ENCODE measurements around the gene PLXNB2. TPM values are rescaled to one million over a fixed set of nuclear protein-coding genes. Genes with fewer than 3 reads are reported as not detected.

The PLXNB2 gene
- total RNA-seq, 1 donor from 2014 or later: 148 TPM

DNA sequence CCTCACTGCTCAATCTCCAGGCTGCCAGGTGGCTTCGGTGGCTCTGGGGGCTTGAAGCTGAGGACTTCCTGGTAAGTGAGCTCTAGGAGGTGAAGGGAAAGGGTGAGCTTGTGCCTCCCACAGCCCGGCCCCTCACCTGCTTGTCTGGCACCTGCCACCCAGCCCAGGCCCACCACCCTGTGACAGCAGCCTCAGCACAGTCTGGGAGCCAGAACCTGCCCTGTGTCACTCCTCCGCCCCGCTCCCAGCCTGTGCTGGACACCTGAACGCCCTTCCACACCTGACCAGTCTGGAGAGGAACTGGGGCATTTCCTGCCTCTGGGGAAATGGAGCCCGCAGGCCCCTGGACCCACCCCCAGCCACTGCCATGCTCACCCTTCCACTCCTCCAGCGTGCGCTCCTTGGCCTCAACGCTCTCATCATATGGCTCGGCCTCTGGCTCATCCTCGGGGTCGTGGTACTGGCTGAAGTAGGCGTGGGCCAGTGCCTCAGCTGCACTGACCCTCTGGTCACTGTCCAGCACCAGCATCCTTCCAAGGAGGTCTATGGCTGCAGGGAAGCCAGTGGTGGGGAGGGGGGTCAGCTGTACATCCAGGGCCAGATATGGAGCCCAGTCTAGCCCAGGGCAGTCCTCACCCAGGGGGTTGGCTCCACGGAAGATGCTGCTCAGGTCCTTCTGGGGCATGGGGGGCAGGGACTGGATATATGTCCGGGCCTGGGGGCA, 42.3 kb downstream of the PLXNB2 start:
- ATAC-seq: no peak

DNA sequence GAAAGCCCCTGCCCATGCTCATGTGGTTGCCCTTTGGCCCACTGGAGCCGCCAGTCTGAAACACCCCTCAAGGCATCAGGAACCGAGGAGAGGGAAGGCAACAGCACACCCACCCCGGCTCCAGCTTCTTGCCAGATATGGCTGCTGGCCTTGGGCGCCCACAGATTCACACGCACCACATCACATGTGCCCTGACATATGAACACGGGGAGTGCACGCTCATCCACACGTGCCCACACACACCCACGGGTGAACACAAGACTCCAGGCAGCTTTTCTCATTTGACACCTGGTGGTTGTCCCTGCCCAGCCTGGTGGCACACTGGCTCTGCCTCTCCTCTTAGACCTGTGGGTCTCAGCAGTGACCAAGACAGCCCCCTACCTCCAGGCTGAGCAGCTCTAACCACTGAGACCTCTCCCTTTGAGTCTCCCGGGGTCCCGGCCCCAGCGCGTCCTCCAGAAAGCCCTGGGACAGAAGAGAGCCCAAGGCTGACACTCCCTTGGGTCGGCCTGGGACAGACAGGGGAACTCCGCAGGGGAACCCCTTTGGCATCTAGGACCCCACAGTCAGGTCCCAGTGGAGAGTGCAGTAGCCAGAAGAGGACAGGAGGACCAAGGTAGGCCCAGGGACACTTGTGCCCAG, 43.2 kb downstream of the PLXNB2 start:
- ATAC-seq: no peak

DNA sequence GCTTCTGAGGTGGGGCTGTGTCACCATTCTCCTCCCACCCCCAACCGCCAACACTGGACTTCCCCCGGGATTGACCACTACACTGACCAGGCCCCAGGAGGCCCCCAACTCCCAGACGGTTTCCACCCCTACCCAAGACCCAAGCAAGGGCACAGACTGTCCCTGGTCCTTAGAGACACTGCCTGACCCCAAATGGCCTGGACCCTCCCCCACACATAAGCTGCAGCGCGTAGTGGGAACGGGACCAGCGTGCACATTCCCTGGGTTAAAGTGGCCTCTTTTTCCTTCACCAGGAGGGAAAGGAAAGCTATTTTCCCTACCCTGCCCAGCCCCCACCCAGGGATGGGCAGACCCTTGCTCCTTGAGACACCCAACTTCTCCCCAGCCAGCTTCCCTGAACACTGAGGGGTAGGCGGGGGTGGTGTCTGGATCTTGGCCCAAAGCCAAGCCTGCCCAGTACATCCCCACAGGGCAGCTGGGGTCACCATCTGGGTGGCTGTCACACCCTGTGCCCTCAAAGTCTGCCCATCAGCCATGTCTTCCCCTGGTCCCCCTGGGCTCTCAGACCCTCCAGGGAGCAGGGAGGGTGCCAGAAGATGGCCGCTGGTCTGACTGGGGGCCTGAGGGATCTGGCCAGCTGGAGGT, 44.4 kb downstream of the PLXNB2 start:
- ATAC-seq: no peak

DNA sequence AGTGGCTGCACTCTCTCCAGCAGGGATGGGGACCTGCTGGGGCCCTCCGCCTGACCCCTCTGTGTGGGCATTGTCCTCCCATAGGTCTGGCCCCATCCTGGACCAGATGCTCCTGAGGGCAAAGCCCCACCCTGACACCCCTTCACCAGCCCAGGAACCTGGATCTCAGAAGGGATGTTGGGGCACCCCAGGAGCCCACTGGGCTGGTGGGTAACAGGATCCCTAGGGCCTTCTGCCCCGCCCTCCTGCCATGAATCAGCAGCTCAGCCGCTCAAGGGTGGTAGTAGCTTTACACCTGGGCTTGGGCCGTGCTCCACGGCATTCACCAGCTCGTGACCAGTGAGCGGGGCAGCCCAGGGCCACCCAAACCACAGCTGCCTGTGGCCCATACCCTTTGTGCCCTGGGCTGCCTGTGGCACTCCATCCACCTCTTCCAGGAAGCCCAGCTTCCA, 45.0 kb downstream of the PLXNB2 start:
- peak; percentile 21 for ATAC-seq

DNA sequence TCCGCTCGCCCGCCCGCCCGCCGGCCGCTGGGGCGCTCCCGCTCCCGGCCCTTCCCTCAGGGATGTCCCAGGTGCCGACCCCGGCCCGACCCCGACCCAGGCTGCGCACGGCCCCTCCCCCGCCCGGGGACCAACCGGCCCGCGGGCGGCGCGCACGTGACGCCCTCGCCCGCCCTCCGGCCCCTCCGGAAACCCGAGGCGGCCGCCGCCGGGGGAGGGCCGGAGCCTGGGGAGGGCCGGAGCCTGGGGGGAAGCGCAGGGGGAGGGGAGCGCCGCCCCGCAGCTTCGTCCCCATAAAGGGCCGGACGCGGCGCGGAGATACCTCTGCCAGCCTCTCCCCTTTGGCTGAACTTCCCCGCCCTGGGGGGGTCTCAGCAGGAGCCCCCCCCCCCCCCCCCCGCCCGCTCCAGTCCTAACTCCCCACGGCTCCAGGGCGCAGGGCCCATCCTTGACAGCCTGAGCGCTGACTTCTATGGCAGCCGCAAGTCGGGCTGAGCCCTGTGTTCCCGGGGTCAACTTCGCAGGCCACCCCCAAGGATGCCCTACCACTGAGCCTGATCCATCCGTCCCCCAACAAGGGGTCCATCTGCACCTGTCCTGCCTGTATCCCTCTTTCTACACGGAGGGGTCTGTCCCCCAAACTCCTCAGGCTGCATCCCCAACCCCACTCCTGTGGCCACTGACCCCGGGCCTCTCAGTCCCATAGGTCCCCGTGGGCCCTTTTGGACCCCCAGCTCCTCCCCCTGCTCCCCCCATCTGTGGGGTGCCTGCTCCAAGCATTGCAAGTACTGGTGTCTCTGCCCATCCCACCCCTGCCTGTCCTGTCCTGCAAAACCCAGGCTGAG, 45.6 kb downstream of the PLXNB2 start, which contains the start of gene MAPK12:
MAPK12 (minus strand) TSS at position 69 of the 845 bp plus-strand sequence. CDS start 174 bp downstream, outside the sequence.
- ATAC-seq: no peak

DNA sequence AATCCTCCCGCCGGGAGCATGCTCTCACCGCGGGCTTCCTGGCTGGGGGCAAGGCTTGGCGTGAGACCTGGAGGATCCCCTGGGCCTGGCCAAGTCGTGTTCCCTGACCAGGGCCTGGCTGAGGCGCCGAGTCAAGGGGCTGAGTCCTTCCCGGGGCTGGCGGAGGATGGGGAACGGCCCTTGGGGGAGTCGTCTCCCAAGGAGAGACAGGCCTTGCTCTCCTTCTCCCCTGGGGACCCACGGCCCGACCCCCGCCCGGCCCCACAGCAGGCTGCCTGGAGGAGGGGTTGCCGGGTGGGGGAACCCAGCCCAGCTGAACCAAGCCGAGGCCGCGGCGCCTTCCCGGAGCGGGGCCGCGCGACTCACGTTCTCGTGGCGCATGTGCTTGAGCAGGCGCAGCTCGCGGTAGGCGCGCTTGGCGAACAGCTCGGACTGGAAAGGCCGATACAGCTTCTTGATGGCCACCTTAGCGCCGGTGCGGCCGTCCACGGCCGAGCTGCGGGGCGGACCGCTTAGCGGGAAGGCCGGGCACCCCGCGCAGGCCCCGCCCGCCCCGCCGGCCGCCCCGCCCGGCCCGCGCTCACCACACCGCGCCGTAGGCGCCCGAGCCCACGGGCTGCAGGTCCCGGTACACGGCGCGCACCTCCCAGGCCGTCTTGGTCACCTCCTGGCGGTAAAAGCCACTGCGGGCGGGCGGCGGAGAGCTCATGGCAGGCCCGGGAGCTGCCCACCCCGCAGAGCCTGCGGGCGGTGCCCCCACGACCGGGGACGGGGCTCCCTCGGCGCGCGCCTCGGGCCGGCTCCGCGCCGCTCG, 46.4 kb downstream of the PLXNB2 start:
- peak; percentile 4 for ATAC-seq

DNA sequence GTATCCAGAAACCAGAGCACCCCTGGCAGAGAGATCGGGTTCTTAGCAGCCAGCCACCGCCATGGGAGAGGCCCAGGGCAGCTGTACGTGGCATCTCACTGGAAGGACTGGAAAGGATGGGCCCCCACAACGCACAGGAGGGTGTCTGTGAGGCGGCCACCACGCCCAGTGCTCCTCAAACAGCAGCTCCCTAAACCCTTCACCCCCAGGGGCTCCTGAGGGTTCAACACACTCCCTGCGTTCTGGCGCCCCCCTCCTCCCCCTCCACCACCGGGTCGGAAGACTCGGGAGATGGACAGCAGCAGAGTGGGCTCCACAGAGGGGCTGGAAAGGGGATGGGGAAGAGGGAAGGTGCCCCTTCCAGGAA, 47.0 kb downstream of the PLXNB2 start:
- no peak for ATAC-seq

DNA sequence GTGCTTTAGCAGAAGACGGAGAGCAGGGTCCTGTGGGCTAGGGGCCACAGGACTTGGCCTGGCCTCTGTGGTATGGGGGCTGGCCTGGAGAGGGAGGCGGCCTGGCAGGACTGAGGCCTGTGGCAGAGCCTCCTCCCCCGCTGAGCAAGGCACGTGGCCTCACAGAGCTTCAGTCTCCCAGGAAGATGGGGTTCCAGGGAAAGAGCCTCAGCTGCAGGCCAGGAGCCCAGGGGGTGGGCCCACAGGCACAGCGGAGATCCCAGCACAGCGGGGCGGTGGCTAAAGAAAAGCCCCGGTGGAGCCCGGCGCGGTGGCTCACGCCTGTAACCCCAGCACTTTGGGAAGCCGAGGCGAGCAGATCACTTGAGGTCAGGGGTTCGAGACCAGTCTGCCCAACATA, 48.1 kb downstream of the PLXNB2 start:
- ATAC-seq: no peak

DNA sequence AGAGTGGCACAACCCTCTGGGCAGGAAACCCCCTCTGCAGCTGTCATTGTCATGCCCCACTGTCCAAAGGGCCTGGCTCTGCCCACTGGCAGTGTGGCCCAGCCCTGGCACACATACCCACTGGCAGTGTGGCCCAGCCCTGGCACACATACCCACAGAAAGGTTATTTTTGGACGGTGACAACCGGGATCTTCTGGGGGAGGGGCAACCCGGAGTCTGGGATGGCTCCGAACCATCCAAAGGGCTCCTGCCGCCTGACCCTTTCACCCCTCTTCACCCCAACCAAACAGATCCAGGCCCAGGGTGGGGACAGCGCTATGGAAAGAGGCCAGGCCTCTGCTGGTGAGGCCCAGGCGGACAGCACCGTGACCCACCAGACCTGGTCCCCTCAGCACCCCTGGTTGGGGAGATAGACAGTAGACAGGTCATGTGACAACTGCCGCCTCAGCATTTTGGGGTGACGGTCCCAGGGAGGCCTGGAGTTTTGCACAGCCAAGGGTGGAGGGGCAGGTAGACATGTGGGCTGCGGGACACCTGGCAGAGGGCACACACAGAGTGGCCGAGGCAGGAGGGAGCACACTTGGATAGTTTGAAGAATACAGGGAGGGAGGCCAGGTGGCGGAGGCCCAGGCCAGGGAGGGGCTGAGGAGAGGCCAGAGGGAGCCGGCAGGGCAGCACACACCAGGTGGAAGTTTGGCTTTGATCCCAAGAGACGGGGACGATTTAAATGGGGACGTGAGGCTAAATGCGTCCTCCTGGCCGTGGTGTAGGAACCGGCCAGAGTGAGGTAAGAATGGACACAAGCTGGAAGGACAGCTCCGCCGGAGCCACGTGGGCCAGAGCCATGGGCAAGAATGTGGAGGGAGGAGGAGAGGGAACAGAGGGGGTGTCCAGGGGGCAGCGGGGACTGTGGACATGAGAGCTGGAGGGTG, 48.8 kb downstream of the PLXNB2 start:
- ATAC-seq: no peak

DNA sequence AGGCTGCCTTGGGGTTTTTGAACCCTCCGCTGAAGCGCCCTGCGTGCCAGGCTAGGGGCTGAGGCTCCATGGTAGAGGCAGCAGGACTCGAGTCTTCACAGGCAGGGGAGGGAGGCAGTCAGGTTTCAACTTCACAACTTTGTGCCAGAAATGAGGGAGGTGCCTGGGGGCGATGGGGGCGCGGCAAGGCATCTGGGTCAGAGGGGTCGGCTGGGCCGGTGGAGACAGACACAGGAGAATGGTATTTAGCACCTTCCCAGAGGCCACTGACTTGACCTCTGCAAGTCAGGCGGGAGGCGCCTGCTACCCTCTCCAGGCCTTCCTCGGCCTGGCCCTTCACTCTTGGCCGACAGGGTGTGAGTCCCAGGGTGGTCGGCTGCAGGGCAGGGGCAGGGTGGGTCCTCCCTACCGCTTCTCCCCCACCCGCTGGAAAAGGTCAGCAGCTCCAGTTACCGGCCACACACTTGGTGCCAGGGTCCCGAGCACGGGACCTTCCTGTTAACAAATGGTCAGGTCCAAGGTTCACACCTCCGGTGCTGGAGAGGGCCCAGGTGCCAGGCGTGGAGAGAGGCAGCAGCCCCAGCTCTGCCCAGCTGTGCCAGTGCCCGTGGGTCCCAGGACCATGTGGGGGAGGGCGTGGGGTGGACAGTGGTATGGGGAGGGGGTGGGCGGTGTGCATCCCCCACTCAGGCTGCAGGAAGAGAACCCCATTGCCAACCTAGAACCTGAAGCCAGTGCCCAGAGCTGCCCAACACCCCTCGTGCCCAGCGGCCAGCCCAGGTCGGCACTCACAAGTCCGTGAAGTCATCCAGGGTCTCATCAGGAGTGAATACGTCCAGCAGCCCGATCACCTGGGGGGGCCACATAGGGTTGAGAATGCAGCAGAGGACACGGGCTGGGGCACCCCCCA, 49.7 kb downstream of the PLXNB2 start:
- no peak for ATAC-seq

DNA sequence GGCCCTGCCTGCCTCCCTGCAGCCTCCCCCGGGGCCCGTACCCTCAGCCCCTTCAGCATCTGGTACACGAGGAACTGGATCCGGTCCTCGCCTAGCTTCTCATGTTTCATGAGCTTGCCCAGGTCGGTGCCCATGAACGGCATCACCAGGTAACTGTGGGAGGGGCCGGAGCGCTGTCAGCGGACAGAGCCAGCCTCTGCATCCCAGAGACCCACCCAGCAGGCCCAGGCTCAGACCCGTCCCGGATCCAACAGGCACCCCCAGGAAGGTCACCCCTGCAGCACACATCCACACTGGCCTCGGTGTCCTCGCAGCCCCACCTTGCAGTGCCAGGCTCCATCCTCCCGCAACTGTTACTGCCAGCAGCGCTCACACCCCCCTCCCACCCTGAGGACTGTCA, 50.4 kb downstream of the PLXNB2 start:
- no peak for ATAC-seq

DNA sequence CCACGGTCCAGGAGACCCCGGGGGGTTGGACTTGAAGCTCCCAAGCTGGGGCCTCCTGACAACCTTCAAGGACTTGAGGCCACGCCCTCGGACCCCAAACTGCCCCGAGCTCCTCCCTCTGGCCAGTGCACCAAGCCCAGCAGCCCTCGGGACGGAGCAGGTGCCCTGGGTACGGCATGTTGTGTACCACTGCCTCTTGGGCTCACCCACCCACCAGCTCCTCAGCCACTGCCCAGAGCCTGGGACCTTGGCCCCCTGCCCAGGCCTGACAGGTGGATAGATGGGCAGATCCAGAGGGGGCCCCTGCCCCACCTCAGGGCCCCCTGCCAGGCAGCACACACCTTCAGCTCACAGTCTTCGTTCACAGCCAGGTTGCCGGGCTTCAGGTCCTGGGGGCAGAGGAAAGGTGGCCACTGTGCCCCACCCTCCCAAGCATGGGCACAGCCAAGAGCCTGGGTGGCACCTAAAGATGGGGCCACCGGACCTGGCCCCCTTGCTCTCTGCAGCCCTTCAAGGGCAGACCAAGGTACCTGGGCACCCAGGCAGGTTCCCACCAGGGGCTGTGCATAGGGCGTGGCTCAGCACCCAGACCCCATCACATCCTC, 51.1 kb downstream of the PLXNB2 start:
- no peak for ATAC-seq

DNA sequence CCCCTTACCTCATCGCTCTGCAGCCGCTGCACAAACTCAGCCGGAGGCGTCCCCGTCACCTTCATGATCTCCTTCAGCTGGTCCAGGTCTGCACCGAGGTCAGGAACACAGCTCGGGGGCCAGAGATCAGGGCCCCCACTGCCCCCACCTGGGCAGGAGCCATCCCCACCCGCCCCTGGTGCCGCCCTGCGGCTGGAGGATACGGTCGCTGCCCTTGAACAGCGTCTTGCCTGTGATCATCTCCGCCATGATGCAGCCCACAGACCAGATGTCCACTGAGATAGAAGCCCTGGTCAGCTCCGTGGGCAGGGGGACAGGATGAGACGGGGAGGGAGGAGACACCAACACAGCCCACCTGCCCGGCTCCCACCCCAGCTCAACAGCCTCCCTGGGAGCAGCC, 51.8 kb downstream of the PLXNB2 start:
- ATAC-seq: no peak

DNA sequence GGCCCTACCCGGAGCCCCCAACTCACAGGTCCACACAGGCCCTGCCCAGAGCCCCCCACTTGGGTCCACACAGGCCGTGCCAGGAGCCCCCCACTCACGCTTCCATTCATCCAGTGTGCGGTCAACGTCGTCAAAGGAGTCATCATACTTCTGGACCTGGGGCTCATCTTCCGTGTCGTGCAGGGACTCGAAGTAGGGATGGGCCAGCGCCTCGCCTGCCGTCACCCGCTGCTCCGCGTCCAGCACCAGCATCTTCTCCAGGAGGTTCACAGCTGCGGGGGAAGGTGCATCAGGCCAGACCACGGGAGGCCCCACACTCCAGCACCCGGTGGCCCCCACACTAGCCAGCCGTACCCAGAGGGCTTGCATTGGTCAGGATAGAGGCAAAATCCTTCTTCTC, 52.3 kb downstream of the PLXNB2 start:
- ATAC-seq: no peak

DNA sequence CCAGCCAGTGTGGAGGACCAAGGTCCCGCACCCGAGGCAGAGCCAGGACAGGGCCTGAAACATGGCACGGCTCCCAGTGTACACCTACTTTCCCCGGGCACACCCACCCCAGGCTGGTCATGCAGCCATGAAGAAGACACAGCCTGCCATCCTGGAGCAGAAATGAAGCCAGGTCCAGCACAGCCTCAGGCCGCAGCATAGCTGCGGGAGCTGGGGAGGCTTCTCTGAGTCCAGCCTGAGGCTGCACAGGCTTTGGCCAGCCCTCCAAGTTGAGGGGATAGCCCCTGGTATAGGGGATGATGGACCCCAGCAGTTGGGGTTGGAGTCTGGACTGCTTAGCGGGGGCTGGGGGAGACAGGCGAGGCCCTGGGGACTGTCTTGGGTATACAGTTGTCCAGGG, 53.5 kb downstream of the PLXNB2 start:
- ATAC-seq: no peak

DNA sequence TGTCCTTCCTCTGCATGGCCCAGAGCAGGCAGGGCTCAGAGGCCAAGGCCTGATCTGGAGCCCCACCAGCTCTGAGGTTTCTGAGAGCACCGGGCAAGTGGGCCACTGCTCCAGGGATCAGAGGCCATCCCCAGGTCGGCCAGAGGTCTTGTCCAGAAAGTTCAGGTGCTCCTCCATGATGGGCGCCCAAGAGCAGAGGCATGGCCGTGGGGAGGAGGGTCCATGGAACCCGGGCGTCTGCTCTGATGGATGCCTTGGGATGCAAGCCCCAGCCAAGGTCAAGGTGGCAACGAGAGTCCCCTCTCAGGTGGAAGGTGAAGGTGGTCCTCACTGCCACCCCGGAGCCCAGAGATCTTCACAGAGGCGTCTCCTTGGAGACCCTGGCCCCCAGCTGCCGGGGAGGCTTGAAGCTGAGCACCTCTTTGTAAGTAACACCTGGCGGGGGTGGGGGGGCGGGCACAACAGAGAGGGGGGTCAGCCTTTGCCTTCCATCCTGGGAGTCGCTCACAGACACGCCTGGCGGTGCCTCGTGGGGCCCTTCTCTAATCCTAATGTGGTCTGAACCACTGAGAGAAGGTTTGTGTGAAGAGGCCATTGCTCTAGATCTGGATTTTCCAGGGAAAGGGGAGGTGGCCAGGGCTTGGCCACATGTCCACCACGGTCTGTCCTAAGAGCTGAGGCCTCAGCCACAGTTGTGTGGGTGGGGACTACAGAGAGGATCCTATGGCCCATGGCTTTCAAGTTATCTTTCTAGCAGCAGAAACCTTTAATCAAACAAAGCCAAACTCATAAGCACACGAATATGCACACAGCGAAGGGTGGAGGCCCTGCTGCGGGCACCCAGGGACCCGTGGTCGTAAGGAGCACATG, 54.2 kb downstream of the PLXNB2 start:
- no peak for ATAC-seq

DNA sequence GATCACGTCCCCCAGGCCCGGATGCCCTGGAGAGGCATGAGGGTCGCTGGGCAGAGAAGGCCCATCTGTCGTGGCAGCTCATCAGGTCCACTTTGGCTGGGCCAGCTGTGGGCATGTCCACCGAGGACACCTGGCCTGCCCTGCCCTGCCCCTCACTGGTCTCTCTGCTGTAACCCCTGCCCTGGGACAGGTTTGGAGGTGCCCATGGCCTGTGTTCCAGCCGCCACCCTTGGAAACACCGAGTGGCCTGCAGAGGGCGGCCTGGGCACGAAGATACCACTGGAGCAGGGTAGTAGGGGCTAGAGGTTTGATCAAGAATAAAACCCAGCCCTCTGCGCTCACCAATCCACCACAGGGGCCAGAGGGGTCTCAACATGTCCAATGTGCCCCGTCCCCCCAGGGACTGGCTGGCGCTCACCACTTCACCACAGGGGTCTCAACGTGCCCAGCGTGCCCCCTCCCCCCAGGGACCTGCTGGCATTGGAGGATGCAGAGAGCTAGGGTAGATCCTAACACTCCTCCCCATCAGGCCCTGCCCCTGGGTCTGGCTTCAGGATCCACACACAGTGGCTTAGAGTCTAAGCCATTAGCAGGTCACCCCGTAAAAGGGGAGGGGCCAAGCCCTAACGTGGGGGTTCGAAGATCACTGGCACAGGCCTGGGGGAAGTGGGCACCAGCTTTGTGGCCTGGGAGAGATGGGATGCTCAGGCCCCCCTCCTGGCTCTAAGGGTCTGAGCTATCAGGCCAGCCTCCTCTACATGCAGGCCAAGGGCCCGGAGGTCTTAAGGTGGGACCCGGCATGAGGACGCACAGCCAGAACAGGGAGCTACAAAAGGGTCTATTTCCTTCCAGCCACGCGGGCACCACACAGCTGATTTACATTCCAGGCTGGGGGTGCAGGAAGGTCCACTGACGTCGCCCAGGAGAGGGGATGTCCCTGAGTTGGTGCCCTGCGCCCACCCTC, 55.1 kb downstream of the PLXNB2 start:
- peak; percentile 58 for ATAC-seq

All from esophagus mucosa (tissue), 1 donor.